B cell (primary cell): ENCODE results near the gene FTCD. TPM values are rescaled to one million over a fixed set of nuclear protein-coding genes. Genes with fewer than 3 reads are reported as not detected.
A peak's percentile ranks its signal among the peaks of the same experiment; 100 is the strongest.

Source experiments
- ATAC-seq: fragments of 200-7000 bp; cut with Tn5 transposase; one replicate; pipeline ENCODE4 v1.10.0; 2021; ENCODE audit warnings: low read depth, mild to moderate bottlenecking, moderate number of reproducible peaks, moderate library complexity
- CTCF ChIA-PET: fragments of 350-600 bp; sonication (Branson Sonifier 250); formaldehyde crosslinking; loops from one replicate; lab custom pipeline; 2021; ENCODE audit warnings: antibody characterized with exemption, inconsistent platforms; lab: Charles Lee
- POLR2A ChIA-PET: fragments of 350-600 bp; sonication (Branson Sonifier 250); formaldehyde crosslinking; loops from one replicate; lab custom pipeline; 2021; ENCODE audit warnings: antibody characterized with exemption; lab: Charles Lee
- DNase-seq: peaks from one replicate; pipeline ENCODE4 v3.0.0; 2013
- H2AFZ ChIP-seq: 2 replicates; pipeline ENCODE4 v1.6.1; 2012; ENCODE audit warnings: mild to moderate bottlenecking, low read depth, low read length; ENCODE audit not compliant: insufficient read depth, poor library complexity, severe bottlenecking
- H3K27ac ChIP-seq, 2 donors: 1 replicate in 1 of 2; 2 replicates in 1 of 2; pipeline ENCODE4 v1.5.1; 2012 to 2013; ENCODE audit warnings: low read length in 2 of 2, mild to moderate bottlenecking in 2 of 2, moderate library complexity in 1 of 2
- H3K27me3 ChIP-seq, 4 experiments: fragments of 200-600 bp in 1 of 4; sonication (generic) in 1 of 4; replicated peaks in 1 of 4; 1 replicate in 2 of 4; 2 replicates in 2 of 4; pipeline versions ENCODE4 v1.6.1 to v1.7.0; 2013 to 2016; ENCODE audit warnings: low read length in 3 of 4, mild to moderate bottlenecking in 2 of 4, mixed read lengths in 1 of 4, moderate library complexity in 1 of 4; ENCODE audit not compliant: insufficient read depth in 4 of 4, control insufficient read depth in 3 of 4; ENCODE audit errors: control extremely low read depth in 1 of 4
- H3K36me3 ChIP-seq, 2 experiments: replicated peaks in 1 of 2; 1 replicate in 1 of 2; 2 replicates in 1 of 2; pipeline versions ENCODE4 v1.6.1 to v1.7.1; 2013; ENCODE audit warnings: low read length in 1 of 2; ENCODE audit not compliant: insufficient read depth in 2 of 2, control insufficient read depth in 1 of 2; ENCODE audit errors: control extremely low read depth in 1 of 2, extremely low read depth in 1 of 2
- H3K4me1 ChIP-seq, 2 donors: fragments of 200-600 bp in 1 of 2; sonication (generic) in 1 of 2; 1 replicate in 1 of 2; 2 replicates in 1 of 2; pipeline versions ENCODE4 v1.5.1 to v1.6.1; 2013 to 2017; ENCODE audit warnings: low read length in 2 of 2; ENCODE audit not compliant: control insufficient read depth in 2 of 2, insufficient read depth in 2 of 2
- H3K4me2 ChIP-seq: replicated peaks from 2 replicates; pipeline ENCODE3; 2012; ENCODE audit warnings: mild to moderate bottlenecking, low read depth, low read length; ENCODE audit not compliant: poor library complexity, severe bottlenecking
- H3K4me3 ChIP-seq, 5 experiments: fragments of 200-600 bp in 1 of 5; sonication (generic) in 1 of 5; 1 replicate in 3 of 5; 2 replicates in 2 of 5; pipeline versions ENCODE4 v1.5.1 to v1.7.0; 2011 to 2016; ENCODE audit warnings: low read length in 4 of 5, mild to moderate bottlenecking in 4 of 5, low read depth in 2 of 5, control low read depth in 1 of 5, moderate library complexity in 1 of 5; ENCODE audit not compliant: insufficient read depth in 1 of 5; ENCODE audit errors: control extremely low read depth in 1 of 5, extremely low read depth in 1 of 5
- H3K79me2 ChIP-seq: fragments of 200-600 bp; sonication (generic); one replicate; pipeline ENCODE4 v1.6.0; 2016; ENCODE audit warnings: low read length; ENCODE audit not compliant: control insufficient read depth, insufficient read depth
- H3K9ac ChIP-seq: fragments of 200-600 bp; sonication (generic); 2 replicates; pipeline ENCODE4 v1.6.1; 2017; ENCODE audit warnings: mild to moderate bottlenecking, low read length, moderate library complexity
- H3K9me3 ChIP-seq, 3 donors: one replicate each; pipeline versions ENCODE4 v1.6.1 to v1.7.1; 2013; ENCODE audit warnings: low read length in 2 of 3; ENCODE audit not compliant: control insufficient read depth in 2 of 3, insufficient read depth in 1 of 3; ENCODE audit errors: control extremely low read depth in 1 of 3
- H4K20me1 ChIP-seq: 2 replicates; pipeline ENCODE4 v1.6.0; 2012; ENCODE audit warnings: mild to moderate bottlenecking, low read length; ENCODE audit not compliant: insufficient read depth, control insufficient read depth, poor library complexity, severe bottlenecking
- H3K27ac Mint-ChIP-seq: one replicate; pipeline ENCODE4 v1.8.0; 2021; ENCODE audit warnings: mixed read lengths
- H3K27me3 Mint-ChIP-seq: one replicate; pipeline ENCODE4 v1.8.0; 2021; ENCODE audit warnings: mixed read lengths
- H3K4me1 Mint-ChIP-seq: one replicate; pipeline ENCODE4 v1.8.0; 2021; ENCODE audit warnings: mixed read lengths
- H3K4me3 Mint-ChIP-seq: one replicate; pipeline ENCODE4 v1.8.0; 2021; ENCODE audit warnings: mixed read lengths
- H3K9me3 Mint-ChIP-seq: one replicate; pipeline ENCODE4 v1.8.0; 2022; ENCODE audit warnings: mixed read lengths; ENCODE audit not compliant: insufficient read depth
- CTCF ChIP-seq: fragments of 200-600 bp; IDR thresholded peaks from one replicate; pipeline ENCODE4 v1.8.0; 2022; ENCODE audit warnings: antibody characterized with exemption, mild to moderate bottlenecking
- EZH2 ChIP-seq: IDR thresholded peaks from 2 replicates; pipeline ENCODE4 v1.6.1; 2012; ENCODE audit warnings: borderline replicate concordance, low read depth, mild to moderate bottlenecking, moderate library complexity, low read length; ENCODE audit not compliant: insufficient read depth, poor library complexity, severe bottlenecking
- WGBS: methylation state at CpG from one replicate; pipeline ENCODE4 v1.1.5; 2013; ENCODE audit warnings: missing lambda C conversion rate; ENCODE audit not compliant: insufficient coverage; 5-methylcytosine and 5-hydroxymethylcytosine counted together
- intact Hi-C: fragments of 100-400 bp; cut with micrococcal nuclease; formaldehyde crosslinking; loops from one replicate; pipeline ENCODE4 v1.10.0; 2022
- polyA plus RNA-seq: library from polyadenylated mRNA; depleted of rRNA; stranded (reverse); fragments of >200 nt; gene quantifications from 2 replicates; pipeline ENCODE4 v1.2.3, GENCODE V29; 2012
- total RNA-seq, 2 donors: library from RNA; stranded (reverse); fragments of 120-200 nt in 1 of 2; gene quantifications; 1 replicate in 1 of 2; 2 replicates in 1 of 2; pipeline versions ENCODE4 v1.2.3 to v1.2.4, GENCODE V29; 2013 to 2022

Gene FTCD
- total and polyA plus RNA-seq, 2 donors (not counting 1 experiment from before 2014, with no cell fraction given): 0.22 to 0.39 TPM

- Histone ChIP-seq H3K9me3 (peaks cover 0 to 12% (median 0%) of the 10 kb centered on the region in 3 donors), H3K36me3 (no peaks in the 10 kb centered on the region), H4K20me1 (no peaks in the 10 kb centered on the region), H3K4me1 (peaks cover 0 to 5% of the 10 kb centered on the region in 2 donors), H3K4me2 (no peak overlapping the region), H3K27ac (no peak overlapping the region), H3K27me3 (no peaks in the 10 kb centered on the region), H3K4me3 (no peak overlapping the region), H2AFZ (no peak overlapping the region), H3K9ac (no peak overlapping the region), H3K79me2 (no peaks in the 10 kb centered on the region)
- no peak for DNase-seq
- ChIA-PET CTCF (no interaction called here), POLR2A (no interaction called here)
- Mint-ChIP-seq H3K9me3 (no peaks in the 10 kb centered on the region), H3K4me1 (no peaks in the 10 kb centered on the region), H3K27me3 (no peaks in the 10 kb centered on the region), H3K4me3 (no peak overlapping the region), H3K27ac (peak overlapping the region; percentile 37)
- TF ChIP-seq EZH2 (no peak), CTCF (no peak)
- intact Hi-C loops: no loop called here
- WGBS: 97% methylated on average over 12 of the region's 12 CpGs
- no peak for ATAC-seq
Observed at GRCh38 chr21:46157396-46157986, 2.1 kb upstream of the FTCD start.

GRCh38 chr21:46156678-46157077, 1.3 kb upstream of the FTCD start:
- ChIA-PET POLR2A (no interaction called here), CTCF (no interaction called here)
- intact Hi-C loops: no loop called here
- Mint-ChIP-seq H3K4me1 (no peaks in the 10 kb centered on the region), H3K9me3 (no peaks in the 10 kb centered on the region), H3K27ac (no peak overlapping the region), H3K27me3 (no peaks in the 10 kb centered on the region), H3K4me3 (no peak overlapping the region)
- Histone ChIP-seq H3K27me3 (no peaks in the 10 kb centered on the region), H3K36me3 (no peaks in the 10 kb centered on the region), H3K9ac (no peak overlapping the region), H2AFZ (no peak overlapping the region), H3K4me3 (no peak overlapping the region), H3K27ac (no peak overlapping the region), H3K4me1 (peaks cover 0 to 5% of the 10 kb centered on the region in 2 donors), H3K79me2 (no peaks in the 10 kb centered on the region), H3K9me3 (peaks cover 0 to 8% (median 0%) of the 10 kb centered on the region in 3 donors), H3K4me2 (no peak overlapping the region), H4K20me1 (no peaks in the 10 kb centered on the region)
- ATAC-seq: no peak
- 100% methylated on average over 2 of the region's 10 CpGs for whole genome bisulfite sequencing
- no peak for DNase-seq
- TF ChIP-seq EZH2 (no peak), CTCF (no peak)
